HCT116 (cell line): ENCODE measurements around the gene SIGLEC5. TPM values are rescaled to one million over a fixed set of nuclear protein-coding genes. Genes with fewer than 3 reads are reported as not detected.

Experiments
- ATAC-seq: fragments of 200-7000 bp; cut with Tn5 transposase; 2 replicates; pipeline ENCODE4 v1.9.1; 2020; ENCODE audit warnings: mild to moderate bottlenecking, moderate library complexity
- BruUV-seq: library from RNA; stranded (reverse); fragments of 400-500 nt; replicated peaks from 2 replicates; lab custom pipeline; 2021; lab: Mats Ljungman, UMichigan
- CTCF ChIA-PET: fragments of 300-600 bp; sonication (Branson Sonifier 250); formaldehyde crosslinking; loops from one replicate; lab custom pipeline; 2021; ENCODE audit warnings: antibody characterized with exemption; lab: Charles Lee
- POLR2A ChIA-PET: fragments of 300-600, 350-600 bp; sonication (Branson Sonifier 250); formaldehyde crosslinking; loops from one replicate; lab custom pipeline; 2021; ENCODE audit warnings: antibody characterized with exemption; lab: Charles Lee
- RAD21 ChIA-PET, 2 experiments: fragments of 300-600 bp; sonication (Branson Sonifier 250); formaldehyde crosslinking; loops; one replicate each; lab custom pipeline; 2023; ENCODE audit warnings: low total read pairs in 2 of 2; ENCODE audit not compliant: uncharacterized antibody in 2 of 2, unreplicated experiment in 2 of 2, low non-redundant PET in 1 of 2; lab: Charles Lee
- DNase-seq: peaks from one replicate; pipeline ENCODE4 v3.0.0-alpha.2; 2010; ENCODE audit warnings: low read depth, low spot score
- H2AFZ ChIP-seq: fragments of 200-600 bp; shearing (Covaris generic), sonication (generic); 2 replicates; pipeline ENCODE4 v1.6.1; 2017; ENCODE audit warnings: low read depth, mixed run types, mixed read lengths, antibody characterized with exemption, low read length; ENCODE audit not compliant: poor library complexity, severe bottlenecking
- H3K27ac ChIP-seq: 2 replicates; pipeline ENCODE4 v1.5.1; 2012; ENCODE audit warnings: low read depth, low read length
- H3K27me3 ChIP-seq: fragments of 200-600 bp; sonication (generic); 2 replicates; pipeline ENCODE4 v1.6.1; 2016; ENCODE audit warnings: mixed run types, low read length, mixed read lengths; ENCODE audit not compliant: insufficient read depth
- H3K36me3 ChIP-seq, 2 experiments: fragments of 200-500 bp in 1 of 2; fragments of 200-600 bp in 1 of 2; sonication (Bioruptor generic) in 1 of 2; sonication (generic) in 1 of 2; 2 replicates each; pipeline versions ENCODE4 v1.5.1 to v1.6.1; 2014 to 2016; ENCODE audit warnings: low read length in 2 of 2, inconsistent platforms in 1 of 2, mixed read lengths in 1 of 2, mixed run types in 1 of 2; ENCODE audit not compliant: insufficient read depth in 2 of 2, control insufficient read depth in 1 of 2
- H3K4me1 ChIP-seq, 2 experiments: fragments of 200-600 bp in 1 of 2; sonication (generic) in 1 of 2; 2 replicates each; pipeline versions ENCODE4 v1.5.1 to v1.6.1; 2012 to 2017; ENCODE audit warnings: low read length in 2 of 2, inconsistent platforms in 1 of 2, mild to moderate bottlenecking in 1 of 2, mixed read lengths in 1 of 2, mixed run types in 1 of 2, moderate library complexity in 1 of 2; ENCODE audit not compliant: insufficient read depth in 2 of 2, control insufficient read depth in 1 of 2
- H3K4me2 ChIP-seq: fragments of 200-600 bp; sonication (generic); 2 replicates; pipeline ENCODE4 v1.6.1; 2017; ENCODE audit warnings: mixed run types, low read length, mixed read lengths
- H3K4me3 ChIP-seq, 2 experiments: fragments of 200-600 bp in 1 of 2; sonication (generic) in 1 of 2; replicated peaks in 1 of 2; 2 replicates each; pipeline ENCODE4 v1.5.1; 2011 to 2016; ENCODE audit warnings: low read length in 2 of 2, control low read depth in 1 of 2, low read depth in 1 of 2, mild to moderate bottlenecking in 1 of 2, mixed read lengths in 1 of 2, mixed run types in 1 of 2
- H3K79me2 ChIP-seq: fragments of 200-600 bp; sonication (generic); 2 replicates; pipeline ENCODE4 v1.6.1; 2017; ENCODE audit warnings: mild to moderate bottlenecking, mixed run types, low read length, moderate library complexity, mixed read lengths; ENCODE audit not compliant: insufficient read depth
- H3K9ac ChIP-seq: fragments of 200-600 bp; sonication (generic); 2 replicates; pipeline ENCODE4 v1.6.1; 2016; ENCODE audit warnings: low read length, mixed read lengths
- H3K9me2 ChIP-seq: fragments of 200-600 bp; sonication (generic), shearing (Covaris generic); 2 replicates; pipeline ENCODE4 v1.6.1; 2017; ENCODE audit warnings: mixed run types, mild to moderate bottlenecking, moderate library complexity; ENCODE audit not compliant: insufficient read depth
- H3K9me3 ChIP-seq, 2 experiments: fragments of 200-500 bp in 1 of 2; fragments of 200-600 bp in 1 of 2; sonication (Bioruptor generic) in 1 of 2; sonication (generic) in 1 of 2; 2 replicates each; pipeline ENCODE4 v1.6.1; 2014 to 2017; ENCODE audit warnings: low read length in 2 of 2, mixed read lengths in 2 of 2, inconsistent platforms in 1 of 2, low read depth in 1 of 2, mild to moderate bottlenecking in 1 of 2, mixed run types in 1 of 2, moderate library complexity in 1 of 2; ENCODE audit not compliant: control insufficient read depth in 1 of 2, insufficient read depth in 1 of 2
- H4K20me1 ChIP-seq: fragments of 200-600 bp; sonication (generic), shearing (Covaris generic); 2 replicates; pipeline ENCODE4 v1.6.1; 2017; ENCODE audit warnings: mixed run types, mild to moderate bottlenecking, moderate library complexity; ENCODE audit not compliant: insufficient read depth
- CBX3 ChIP-seq: IDR thresholded peaks from 2 replicates; pipeline ENCODE4 v1.6.1; 2012; ENCODE audit warnings: low read depth
- CTCF ChIP-seq, 3 experiments: fragments of 200-600 bp in 1 of 3; sonication (generic) in 1 of 3; IDR thresholded peaks in 2 of 3; conservative IDR thresholded peaks in 1 of 3; 2 replicates each; pipeline ENCODE4 v1.5.1; 2012 to 2017; ENCODE audit warnings: low read depth in 2 of 3, low read length in 2 of 3, antibody characterized with exemption in 1 of 3, borderline replicate concordance in 1 of 3, control low read depth in 1 of 3, mild to moderate bottlenecking in 1 of 3, mixed read lengths in 1 of 3, mixed run types in 1 of 3, moderate library complexity in 1 of 3; ENCODE audit not compliant: insufficient read depth in 1 of 3
- EGR1 ChIP-seq: IDR thresholded peaks from 2 replicates; pipeline ENCODE4 v1.6.1; 2012; ENCODE audit warnings: low read depth
- EZH2phosphoT487 ChIP-seq: fragments of 200-600 bp; IDR thresholded peaks from 2 replicates; pipeline ENCODE4 v1.6.1; 2018; ENCODE audit warnings: antibody characterized with exemption, borderline replicate concordance
- FOSL1 ChIP-seq: IDR thresholded peaks from 2 replicates; pipeline ENCODE4 v1.6.1; 2012; ENCODE audit warnings: low read depth
- JUND ChIP-seq: IDR thresholded peaks from 2 replicates; pipeline ENCODE4 v1.6.1; 2012
- POLR2A ChIP-seq: IDR thresholded peaks from 2 replicates; pipeline ENCODE4 v1.7.0; 2011; ENCODE audit warnings: borderline replicate concordance; ENCODE audit not compliant: insufficient read depth, insufficient read length; ENCODE audit errors: extremely low read depth
- POLR2AphosphoS5 ChIP-seq: IDR thresholded peaks from 2 replicates; pipeline ENCODE4 v1.6.1; 2011; ENCODE audit warnings: mild to moderate bottlenecking, low read depth, low read length, moderate library complexity
- RAD21 ChIP-seq: IDR thresholded peaks from 2 replicates; pipeline ENCODE4 v1.6.1; 2012; ENCODE audit warnings: low read depth, mild to moderate bottlenecking
- REST ChIP-seq: IDR thresholded peaks from 2 replicates; pipeline ENCODE4 v1.6.1; 2012; ENCODE audit warnings: low read depth
- SIN3A ChIP-seq: IDR thresholded peaks from 2 replicates; pipeline ENCODE4 v1.6.1; 2012; ENCODE audit warnings: low read depth
- SP1 ChIP-seq: IDR thresholded peaks from 2 replicates; pipeline ENCODE4 v1.6.1; 2012; ENCODE audit warnings: low read depth
- SRF ChIP-seq: IDR thresholded peaks from 2 replicates; pipeline ENCODE4 v1.6.1; 2012; ENCODE audit warnings: low read depth
- TCF7L2 ChIP-seq: IDR thresholded peaks from 2 replicates; pipeline ENCODE4 v1.7.0; 2011; ENCODE audit warnings: borderline replicate concordance, inconsistent platforms; ENCODE audit not compliant: insufficient read depth, insufficient read length; ENCODE audit errors: extremely low read depth
- YY1 ChIP-seq: IDR thresholded peaks from 2 replicates; pipeline ENCODE4 v1.6.1; 2011; ENCODE audit warnings: low read length, low read depth, moderate library complexity, mild to moderate bottlenecking; ENCODE audit not compliant: insufficient replicate concordance; ENCODE audit errors: extremely low read depth
- ZFX ChIP-seq: fragments of 450-650 bp; IDR thresholded peaks from 2 replicates; pipeline ENCODE4 v1.6.1; 2017
- ZNF274 ChIP-seq: fragments of 200-500 bp; sonication (Bioruptor generic); IDR thresholded peaks from 2 replicates; pipeline ENCODE4 v1.6.1; 2014; ENCODE audit warnings: mild to moderate bottlenecking, low read depth, low read length, inconsistent platforms
- intact Hi-C: fragments of 100-400 bp; cut with micrococcal nuclease; formaldehyde crosslinking; loops from 2 replicates; pipeline ENCODE4 v1.10.0; 2022
- total RNA-seq: library from RNA; stranded (reverse); gene quantifications from one replicate; pipeline ENCODE4 v1.2.1, GENCODE V29; 2021; ENCODE audit not compliant: unreplicated experiment
- TF ChIP-seq, protein P1 (sequence below): IDR thresholded peaks from 2 replicates; pipeline ENCODE4 v1.6.1; 2012
- TF ChIP-seq, protein P2 (sequence below): IDR thresholded peaks from 2 replicates; pipeline ENCODE4 v1.6.1; 2012
- TF ChIP-seq, protein P3 (sequence below): IDR thresholded peaks from 2 replicates; pipeline ENCODE4 v1.6.1; 2011; ENCODE audit warnings: mild to moderate bottlenecking, low read length, moderate library complexity; ENCODE audit not compliant: insufficient replicate concordance; ENCODE audit errors: extremely low read depth

SIGLEC5 gene
- total RNA-seq, 1 experiment from 2014 or later = not detected

DNA sequence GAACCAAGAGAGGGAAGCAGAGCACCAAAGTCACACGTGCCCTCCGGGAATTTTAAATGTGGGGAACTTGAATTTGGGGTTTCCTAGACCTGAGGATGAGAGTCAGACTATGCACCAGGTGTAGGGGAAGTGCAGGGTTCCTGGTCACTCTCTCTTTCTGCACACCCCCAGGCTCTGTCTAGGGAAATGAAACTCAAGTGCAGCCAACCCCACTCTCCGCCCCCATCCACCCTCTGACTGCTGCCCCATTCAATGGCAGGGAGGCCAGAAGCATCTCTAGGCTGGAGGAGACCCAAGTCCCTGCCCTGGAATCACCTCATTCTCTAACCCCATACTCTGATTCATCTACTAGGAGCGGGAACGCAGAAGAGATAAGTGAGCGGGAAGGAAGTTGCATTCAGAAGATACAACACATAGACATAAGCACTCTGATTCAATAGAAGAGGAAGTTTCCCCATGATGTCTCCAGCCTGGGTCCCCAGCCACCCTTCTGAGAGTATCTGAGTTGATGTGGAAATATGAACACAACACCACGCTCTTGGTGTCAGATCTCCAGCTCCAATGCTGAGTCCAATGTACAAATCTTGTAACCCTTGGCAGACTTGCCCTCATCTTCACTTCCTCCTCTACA is 21.1 kb upstream of the SIGLEC5 start:
- CTCF ChIA-PET = no interaction called here
- H3K36me3 ChIP-seq = no peaks in the 10 kb centered on the region
- no peaks in the 10 kb centered on the region for H3K4me1 ChIP-seq
- no peak overlapping the region for H3K4me2 ChIP-seq
- H3K4me3 ChIP-seq = no peak overlapping the region
- RAD21 ChIA-PET = no interaction called here
- ATAC-seq = no peak
- no peak overlapping the region for H2AFZ ChIP-seq
- intact Hi-C loops = no loop called here
- H3K9ac ChIP-seq = no peak overlapping the region
- no peak for DNase-seq
- H4K20me1 ChIP-seq = no peaks in the 10 kb centered on the region
- peaks cover 18% of the 10 kb centered on the region; the same call in 1 of the 2 replicates for H3K27me3 ChIP-seq
- BruUV-seq = no TSS peak
- no peak overlapping the region for H3K27ac ChIP-seq
- H3K9me3 ChIP-seq = no peaks in the 10 kb centered on the region
- no peaks in the 10 kb centered on the region for H3K9me2 ChIP-seq
- POLR2A ChIA-PET = no interaction called here
- no peaks in the 10 kb centered on the region for H3K79me2 ChIP-seq
- TF ChIP-seq POLR2AphosphoS5 (no peak), ZFX (no peak), POLR2A (no peak), SP1 (no peak), SRF (no peak), EGR1 (no peak), CTCF (IDR thresholded peaks at IDR 0.05 in 2 of 3, conservative IDR thresholded peaks at IDR 0.05 in 1 of 3; ENCODE audit: borderline replicate concordance in 1 of 3, insufficient read depth in 1 of 3, low read depth in 2 of 3, low read length in 2 of 3) (no peak), REST (no peak), JUND (no peak), FOSL1 (no peak), RAD21 (no peak), CBX3 (no peak), TCF7L2 (no peak), SIN3A (no peak), EZH2phosphoT487 (no peak), YY1 (no peak), ZNF274 (no peak)
- TF ChIP-seq, protein P1, sequence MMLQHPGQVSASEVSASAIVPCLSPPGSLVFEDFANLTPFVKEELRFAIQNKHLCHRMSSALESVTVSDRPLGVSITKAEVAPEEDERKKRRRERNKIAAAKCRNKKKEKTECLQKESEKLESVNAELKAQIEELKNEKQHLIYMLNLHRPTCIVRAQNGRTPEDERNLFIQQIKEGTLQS = no peak
- TF ChIP-seq, protein P2, sequence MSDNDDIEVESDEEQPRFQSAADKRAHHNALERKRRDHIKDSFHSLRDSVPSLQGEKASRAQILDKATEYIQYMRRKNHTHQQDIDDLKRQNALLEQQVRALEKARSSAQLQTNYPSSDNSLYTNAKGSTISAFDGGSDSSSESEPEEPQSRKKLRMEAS = no peak
- TF ChIP-seq, protein P3, sequence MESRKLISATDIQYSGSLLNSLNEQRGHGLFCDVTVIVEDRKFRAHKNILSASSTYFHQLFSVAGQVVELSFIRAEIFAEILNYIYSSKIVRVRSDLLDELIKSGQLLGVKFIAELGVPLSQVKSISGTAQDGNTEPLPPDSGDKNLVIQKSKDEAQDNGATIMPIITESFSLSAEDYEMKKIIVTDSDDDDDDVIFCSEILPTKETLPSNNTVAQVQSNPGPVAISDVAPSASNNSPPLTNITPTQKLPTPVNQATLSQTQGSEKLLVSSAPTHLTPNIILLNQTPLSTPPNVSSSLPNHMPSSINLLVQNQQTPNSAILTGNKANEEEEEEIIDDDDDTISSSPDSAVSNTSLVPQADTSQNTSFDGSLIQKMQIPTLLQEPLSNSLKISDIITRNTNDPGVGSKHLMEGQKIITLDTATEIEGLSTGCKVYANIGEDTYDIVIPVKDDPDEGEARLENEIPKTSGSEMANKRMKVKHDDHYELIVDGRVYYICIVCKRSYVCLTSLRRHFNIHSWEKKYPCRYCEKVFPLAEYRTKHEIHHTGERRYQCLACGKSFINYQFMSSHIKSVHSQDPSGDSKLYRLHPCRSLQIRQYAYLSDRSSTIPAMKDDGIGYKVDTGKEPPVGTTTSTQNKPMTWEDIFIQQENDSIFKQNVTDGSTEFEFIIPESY = no peak
- TF ChIP-seq, all 23 proteins: peak for 0
